ENCODE data around the gene SLC4A5.
"Not testable (repeated sequence)": the region's sequence is repeated elsewhere in the genome, so short reads cannot be mapped to it uniquely, and the experiment has no call there.

Gene SLC4A5

DNA sequence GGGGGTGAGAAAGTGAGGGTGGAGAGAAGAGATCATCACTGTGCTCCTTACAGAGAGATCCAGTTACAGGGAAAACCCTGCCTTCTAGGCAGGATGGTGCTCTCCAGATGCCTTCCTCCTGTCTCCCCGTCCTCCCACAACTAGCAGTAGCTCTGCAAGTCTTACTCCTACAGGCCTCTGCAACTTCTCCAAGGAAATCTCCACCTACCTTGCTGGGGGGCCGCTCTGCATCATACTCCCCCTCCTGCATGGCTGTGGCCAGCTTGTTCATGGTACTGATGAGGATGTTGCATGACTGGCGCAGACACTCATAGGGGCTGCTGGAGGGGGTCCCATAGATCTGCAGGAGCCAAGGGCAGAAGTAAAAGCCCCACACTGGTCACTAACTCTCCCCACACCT, 22.8 kb upstream of the SLC4A5 start:
- DNase-seq = no peak

DNA sequence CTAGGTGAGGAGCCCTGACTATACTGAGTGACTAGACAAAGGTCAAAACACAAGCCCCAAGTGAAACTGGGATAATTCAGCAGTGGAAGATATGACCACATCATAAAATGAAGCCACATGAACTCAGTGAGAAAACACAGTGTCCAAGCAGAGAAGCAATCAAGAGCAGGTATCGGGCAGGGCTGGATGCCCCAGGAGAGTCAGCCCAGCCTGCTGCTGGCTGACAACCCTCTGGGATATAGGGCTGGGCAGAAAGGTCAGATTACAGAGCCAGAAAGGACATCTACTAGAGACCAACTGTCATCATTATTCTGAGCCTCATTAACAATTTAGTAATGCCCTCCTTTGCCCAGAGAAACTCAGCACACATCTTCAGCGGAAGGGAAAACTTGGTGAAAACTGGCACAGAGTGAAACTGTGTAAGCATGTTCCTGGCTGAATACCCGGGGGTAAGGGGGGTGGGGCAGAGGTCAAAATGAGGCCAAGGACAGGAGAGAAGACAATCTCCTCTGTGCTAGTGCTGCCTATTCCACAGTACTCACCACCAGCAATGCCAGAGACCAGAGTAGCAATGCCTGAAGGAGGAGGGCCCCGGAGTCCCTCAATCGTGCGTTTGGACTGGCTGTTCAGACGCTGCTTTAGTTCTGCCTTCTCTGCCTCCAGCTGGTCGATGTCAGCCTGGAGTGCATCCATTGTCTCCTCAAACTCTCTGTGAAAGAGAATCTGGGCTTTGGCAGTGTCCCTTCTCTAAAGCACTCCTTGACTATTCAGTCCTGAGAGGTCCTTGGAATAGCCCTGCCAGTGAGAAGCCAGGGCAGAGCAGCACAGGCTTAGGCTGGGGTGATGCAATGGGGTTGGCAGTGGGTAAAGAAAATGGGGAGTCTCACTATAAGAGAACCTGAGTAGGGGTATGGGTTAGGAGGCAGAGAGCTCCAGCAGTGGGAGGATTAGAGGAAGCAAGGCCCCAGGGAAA, 21.6 kb upstream of the SLC4A5 start:
- no peak for DNase-seq

DNA sequence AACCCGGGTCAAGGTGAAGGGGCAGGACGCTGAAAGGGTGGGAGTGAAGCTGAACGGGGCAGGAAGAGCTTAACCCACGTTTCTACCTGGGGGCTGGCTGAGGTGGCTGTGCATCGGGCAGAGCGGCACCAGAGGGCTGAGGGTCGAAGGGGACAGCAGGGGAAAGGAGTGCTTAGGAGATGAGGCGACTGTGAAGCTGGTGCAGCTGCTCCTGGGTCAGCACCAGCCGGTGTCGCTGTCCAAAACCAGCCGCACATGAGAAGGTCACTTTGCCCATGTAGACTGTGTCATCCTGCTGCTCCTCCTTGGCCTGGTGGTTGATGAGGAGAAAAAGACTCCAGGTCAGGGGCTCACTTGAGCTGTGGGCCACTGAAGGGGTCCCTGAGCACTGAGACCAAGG, 18.1 kb upstream of the SLC4A5 start:
- DNase-seq = no peak

DNA sequence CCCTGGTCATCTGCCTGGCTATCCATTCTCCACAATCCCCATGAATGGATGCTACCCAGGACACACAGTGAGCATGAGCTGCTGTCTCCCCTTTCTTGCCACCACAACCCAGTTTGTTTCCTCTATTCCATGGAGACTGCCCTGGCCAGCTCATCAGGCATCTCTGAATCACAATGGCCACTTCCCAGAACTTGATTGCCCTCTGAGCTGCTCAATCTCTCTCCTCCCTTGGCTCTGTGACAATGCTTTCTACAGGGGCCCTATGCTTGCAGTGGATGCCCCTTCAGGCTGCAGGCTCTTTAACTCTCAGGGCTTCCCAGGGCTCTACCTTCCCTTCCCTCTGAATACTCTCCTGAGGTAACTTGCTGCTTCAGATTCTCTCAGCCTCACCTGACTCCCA, 14.4 kb upstream of the SLC4A5 start:
- no peak for DNase-seq

DNA sequence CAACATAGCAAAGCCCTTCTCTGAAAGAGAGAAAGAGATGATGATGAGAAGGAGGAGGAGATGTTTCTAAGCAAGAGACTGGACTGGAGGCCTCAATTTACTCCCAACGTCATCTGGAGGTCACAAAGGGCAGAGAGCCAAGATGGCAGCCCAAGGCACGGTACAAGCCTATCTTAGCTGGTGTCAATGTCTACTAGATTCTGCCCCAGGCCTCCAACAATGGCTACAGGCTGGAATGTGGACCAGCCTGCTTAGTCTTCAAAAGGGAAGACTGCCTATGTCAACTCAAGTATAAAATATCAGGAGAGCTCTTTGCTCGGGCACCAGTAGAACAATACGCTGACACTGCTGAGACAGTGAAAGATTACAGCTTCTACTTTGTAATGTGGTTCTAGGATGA, 6.7 kb upstream of the SLC4A5 start:
- no peak for DNase-seq

DNA sequence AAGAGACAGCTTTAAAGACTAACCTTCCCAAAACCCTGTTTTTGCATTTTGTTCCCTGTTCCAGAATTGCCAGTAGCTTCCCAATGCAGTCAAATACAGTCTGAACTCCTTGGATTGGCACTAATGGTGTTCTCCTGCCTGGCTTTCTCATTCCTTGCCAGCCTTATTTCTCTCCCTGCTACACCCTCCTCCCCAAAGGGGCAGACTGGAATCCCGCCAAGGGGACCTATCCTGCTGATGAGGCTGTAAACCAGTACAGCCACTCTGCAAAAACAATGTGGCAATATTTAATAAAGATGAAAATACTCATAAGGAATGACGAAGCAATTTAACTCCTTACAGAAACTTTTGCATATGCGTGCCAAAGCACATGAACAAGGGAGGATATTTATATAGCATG, 4.5 kb upstream of the SLC4A5 start:
- DNase-seq = no peak

DNA sequence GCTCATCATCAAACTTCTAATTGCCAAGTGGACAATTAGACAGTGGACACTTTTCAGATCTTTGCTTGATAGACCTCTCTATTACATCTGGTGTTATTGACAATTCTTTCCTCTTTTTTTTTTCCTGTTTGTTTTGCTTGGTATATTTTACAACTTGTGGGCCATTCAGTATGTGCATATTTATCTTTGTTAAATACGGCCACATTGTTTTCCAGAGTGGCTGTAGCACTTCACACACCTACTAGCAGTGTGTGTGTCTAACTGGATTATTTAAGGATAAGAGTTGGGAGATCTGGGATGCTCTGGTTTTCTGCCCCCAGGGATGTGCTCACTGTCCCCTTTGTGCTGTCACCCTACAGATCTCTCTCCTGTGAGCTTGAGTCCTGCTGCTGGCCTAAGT, 4.1 kb upstream of the SLC4A5 start:
- DNase-seq = no peak

DNA sequence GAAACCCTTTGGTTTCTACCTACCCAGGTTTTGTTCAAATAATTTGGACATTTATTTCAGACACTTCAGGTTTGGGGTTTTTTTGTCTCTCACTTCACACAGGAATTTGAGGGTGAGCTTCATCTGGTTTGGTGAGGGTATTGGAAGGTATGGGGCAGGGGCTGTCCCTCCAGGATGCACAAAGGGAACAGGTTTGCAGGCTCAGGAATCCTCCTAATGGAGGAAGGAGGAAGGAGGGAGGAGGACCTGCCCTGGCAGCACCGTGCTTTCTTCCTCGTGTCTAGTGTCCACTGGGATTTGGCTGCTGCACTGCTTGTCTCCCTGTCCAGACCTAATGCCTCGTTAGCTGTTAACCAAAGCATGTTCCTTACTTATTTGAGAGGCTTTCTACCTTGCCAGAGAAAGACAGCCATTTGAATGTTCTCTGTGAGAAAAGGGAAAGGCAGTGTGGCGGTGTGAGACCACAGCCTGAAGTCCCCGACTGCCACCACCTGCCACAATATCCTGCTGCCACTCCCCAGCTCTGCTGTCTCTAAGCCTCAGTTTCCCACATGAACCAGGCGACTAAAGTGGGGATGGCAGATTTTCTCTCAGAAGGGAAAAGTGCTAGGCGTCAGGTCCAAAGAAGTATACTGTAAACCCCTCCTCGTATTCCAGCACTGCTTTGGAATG, 2.2 kb upstream of the SLC4A5 start:
- no peak for DNase-seq

DNA sequence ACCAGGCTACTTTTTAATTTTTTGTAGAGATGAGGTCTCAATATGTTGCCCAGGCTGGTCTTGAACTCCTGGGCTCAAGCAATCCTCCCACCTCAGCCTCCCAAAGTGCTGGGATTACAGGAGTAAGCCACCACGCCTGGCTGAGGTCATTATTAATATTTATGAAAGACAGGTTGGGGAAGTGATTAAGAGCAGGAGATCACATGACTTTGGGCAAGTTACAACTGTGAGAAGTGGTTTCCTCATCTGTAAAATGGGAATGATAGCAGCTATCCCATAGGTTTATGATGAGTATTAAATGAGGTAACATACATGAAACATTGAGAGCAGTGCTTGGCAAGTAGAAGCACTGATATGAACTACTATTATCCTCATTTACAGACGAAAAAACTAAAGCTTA, 7.0 kb downstream of the SLC4A5 start:
- DNase-seq = not testable (repeated sequence)

DNA sequence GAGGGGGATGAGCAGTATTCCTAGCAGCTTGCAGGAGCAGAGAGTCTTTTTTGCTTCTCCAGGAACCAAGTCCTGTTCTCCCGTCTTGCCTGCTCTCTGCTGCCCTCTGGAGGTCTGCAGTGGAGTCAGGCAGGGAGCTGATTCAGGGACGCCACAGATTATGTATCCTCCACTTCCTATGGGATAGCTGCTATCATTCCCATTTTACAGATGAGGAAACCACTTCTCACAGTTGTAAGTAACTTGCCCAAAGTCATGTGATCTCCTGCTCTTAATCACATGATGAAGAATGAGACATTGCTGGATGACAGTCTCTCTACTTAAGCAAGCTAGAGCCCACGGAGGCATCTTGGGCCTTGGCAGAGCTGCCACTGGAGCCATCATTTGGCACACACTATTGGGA, 8.3 kb downstream of the SLC4A5 start:
- DNase-seq = peak; percentile 83

DNA sequence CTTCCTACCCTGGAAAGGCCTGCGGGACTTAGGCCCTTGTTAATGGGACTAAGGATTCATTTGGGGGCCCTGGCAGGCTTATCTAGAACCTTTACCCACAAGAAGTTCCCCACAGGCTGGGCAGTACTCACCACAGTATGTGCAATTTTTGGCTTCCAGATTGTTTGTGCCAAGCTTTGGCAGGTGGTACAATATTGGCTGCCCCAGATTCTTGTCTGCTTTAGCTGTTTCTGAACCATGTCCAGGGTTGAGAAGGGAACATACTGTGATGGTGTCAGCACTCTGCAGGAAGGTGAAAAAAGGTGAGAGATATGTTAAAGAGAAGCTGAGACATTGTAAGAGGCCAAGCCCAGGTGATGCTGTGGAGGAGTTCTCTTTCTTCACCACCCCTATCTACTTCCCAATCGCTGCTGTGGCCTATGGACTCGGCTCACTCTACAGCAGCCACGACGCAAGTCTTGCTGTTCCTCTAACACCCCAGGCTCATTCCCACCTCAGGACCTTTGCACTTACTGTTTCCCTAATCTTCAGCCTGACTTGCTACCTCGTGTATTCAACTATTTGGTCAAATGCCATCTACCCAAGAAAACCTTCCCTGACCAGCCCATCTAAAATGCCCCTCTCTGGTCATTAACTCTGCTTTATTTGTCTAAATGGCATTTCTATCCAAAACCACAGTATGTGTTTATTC, 9.2 kb downstream of the SLC4A5 start:
- no peak for DNase-seq

DNA sequence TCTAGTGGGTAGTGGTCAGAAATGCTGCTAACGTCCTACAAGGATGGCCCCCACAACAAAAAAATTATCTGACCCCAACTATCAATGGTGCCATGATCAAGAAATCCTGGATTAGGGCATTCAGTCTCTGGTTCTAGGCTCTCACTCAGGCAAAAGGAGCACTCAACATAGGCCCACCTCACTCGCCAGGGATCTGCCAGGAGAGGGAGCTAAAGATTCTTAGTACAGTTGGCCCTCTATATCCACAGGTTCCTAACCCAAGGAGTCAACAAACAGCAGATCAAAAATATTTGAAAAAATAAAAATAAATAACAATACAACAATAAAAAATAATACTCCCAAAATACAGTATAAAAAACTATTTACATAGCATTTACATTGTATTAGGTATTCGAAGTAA, 10.0 kb downstream of the SLC4A5 start:
- no peak for DNase-seq

DNA sequence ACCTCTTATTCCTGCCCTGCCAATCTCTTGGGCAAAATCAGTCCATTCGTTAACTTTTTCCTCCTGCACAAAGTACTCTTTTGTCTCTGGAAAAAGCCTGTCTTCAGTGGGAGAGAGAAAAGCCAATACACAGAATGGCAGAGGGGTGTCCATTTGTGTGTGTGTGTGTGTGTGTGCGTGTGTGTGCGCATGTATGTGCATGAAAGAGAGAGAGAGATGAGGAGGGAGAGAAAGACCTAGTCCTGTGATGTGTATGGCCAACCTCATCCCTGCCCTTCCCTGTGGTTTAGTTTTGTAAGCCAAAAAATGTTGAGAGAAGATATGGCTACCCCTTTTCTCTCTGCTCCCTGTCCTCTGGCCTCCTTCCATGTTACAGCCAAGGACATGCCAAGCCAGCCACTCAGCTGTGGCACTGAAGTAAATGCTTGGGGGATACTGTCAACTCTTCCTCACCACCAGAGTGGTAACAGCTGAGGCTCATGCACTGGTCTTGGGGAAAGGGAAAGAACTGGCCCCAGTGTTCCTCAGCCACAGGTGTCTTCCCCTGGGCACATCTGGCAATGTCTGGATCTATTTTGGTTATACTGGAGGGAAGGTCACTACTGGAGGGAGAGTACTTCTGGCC, 10.6 kb downstream of the SLC4A5 start:
- DNase-seq = no peak

DNA sequence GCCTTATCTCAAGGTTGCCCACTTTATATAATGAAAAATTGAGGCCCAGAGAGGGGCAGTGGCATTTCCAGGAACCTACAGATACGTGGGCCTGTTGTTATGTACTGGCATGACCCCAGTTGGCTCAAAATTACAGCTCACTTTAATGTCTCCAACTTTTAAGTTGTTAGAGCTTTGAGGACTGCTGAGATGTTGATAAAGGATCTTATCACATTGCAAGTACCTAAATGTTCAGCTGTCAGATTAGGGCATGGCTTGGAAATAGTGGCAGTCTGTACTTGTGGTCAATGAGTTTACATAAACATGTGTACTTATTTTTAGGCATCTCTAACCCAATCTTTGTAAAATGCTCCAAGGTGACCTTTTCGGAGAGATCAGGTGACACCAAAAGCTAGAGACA, 14.6 kb downstream of the SLC4A5 start:
- DNase-seq = no peak

DNA sequence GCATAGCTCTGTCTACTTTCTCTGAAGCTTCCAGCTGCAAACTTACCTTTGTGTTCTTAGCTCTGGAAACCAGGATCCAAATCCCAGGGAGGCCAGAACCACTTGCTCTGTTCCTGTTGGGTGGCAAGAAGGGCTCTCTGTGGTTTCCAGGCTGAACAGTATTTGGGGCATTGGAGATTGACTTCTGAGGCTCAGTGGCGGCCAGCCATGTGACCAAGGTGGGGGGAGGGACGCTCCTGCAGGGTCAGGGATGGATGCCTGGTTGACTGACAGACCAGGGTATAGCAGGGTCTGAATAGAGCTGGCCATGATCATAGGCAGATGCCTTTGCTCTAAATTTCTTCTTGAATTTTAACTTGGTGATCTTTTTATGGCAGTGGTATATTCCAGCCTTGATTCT, 15.1 kb downstream of the SLC4A5 start:
- DNase-seq = no peak

DNA sequence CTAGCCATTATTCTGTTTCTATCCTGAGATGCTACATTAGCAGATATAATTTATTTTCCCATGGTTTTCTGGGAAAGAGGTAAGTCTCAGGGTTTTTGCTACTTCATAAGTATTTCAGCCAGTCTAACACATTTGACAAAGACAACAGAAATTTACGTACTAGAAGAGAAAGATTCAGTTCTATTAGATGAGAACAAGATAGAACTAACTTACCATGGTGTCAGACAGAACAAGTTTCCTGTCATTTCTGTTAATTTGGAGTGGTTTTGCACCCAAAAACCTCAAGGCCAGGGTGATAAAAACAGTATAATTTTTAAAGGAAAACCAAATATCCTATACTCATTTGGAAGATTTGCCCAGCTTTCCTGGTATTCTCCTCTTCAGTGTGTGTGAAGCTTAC, 15.6 kb downstream of the SLC4A5 start:
- no peak for DNase-seq

DNA sequence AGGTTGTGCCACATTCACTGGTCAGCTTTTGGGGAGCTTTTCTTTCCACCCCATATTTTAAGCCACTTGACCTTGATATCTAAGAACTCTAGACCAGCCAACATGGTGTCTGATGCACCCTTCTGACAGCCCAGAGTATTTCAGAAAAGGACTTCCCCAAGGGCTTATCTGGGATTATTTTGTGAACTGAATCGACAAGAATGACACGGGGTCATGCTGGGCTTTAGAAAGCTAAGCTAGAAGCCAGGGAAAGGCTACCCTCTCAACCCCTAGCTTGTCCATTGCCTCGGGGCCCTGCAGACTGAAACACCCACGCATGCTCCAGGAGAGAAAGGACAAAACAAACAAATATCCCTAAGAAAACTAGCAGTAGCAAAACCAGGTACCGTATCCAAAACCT, 16.0 kb downstream of the SLC4A5 start:
- DNase-seq = no peak

DNA sequence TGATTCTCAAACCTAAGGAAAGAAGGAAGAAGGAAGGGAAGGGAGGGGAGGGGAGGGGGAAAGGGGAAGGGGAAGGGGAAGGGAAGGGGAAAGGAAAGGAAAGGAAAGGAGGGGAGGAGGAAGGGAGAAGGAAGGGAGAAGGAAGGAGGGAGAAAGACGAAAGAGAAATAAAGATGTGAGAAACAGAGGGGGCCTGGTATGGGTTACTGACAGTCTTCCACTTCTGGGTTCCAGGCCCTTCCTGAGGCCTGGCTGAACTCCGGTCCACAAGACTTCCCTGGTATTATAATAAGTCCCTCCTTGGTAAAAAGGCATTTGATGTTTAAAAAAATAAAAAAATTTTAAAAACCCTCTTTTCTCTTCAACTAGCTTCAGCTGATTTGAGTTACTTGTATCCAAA, 17.4 kb downstream of the SLC4A5 start:
- DNase-seq = no peak

DNA sequence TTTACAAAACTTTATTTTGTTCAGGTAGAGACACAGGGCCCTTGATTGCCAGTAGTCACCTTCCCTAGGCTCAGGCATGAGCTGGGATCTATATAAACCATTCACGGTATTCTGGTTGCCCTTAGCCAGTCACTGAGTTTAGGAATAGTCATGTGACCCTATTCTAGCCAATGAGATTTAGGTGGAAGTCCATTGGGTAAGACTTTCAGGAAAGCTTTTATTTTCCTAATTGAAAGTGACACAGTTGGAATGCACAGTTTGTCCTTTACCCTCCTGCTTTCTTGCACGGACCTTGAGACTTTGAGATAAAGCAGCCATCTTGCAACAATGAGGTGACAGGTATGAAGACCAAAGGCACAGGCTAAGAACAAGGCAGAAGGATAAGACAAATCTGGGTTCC, 21.5 kb downstream of the SLC4A5 start:
- no peak for DNase-seq

DNA sequence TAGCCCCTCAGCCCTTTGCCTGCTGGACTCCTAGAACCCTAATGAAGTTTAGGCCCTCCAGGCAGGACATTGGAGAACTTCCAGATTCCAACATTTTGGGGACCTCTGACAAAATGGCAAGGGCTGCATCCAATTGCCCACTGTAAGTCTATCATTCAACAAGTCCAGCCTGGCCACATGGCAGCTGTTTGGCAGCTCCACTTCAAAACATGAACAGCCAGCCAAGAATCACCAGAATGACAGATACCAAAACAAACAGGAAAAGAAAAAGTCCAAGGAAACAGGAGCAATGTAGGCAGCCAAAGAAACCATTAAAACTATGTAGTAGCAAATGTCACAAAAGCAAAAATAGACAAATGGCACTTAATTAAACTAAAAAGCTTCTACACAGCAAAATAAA, 25.5 kb downstream of the SLC4A5 start:
- no peak for DNase-seq

DNA sequence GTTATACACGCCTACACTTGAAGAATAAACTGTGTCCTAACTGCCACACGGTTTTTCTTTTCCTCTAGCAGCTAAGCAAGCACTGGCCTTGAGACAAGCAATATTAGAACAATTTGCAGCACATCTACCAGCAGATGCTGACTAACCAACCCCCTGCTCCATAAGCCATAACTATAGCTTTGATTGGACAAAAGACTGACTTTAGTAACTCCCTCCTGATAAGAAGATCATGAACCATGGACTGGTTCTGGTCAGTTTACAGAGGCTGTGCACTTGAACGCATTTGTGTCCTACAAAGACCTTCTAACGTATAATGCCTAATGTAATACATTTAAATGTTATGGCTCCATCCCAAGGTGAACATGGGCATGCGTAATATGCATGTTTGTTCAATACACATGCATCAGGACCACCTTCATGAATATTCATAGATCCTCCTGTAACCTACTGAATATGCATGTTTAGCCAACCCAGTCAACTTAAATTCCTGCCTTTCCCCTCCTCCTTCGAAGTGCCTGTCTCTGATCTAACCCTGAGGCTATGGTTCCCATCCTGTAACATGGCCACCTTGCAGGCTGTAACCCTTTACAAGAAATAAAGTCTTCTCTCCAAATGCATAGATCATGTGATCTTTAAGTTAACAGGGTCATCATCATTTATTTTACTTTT, 26.5 kb downstream of the SLC4A5 start:
- no peak for DNase-seq

DNA sequence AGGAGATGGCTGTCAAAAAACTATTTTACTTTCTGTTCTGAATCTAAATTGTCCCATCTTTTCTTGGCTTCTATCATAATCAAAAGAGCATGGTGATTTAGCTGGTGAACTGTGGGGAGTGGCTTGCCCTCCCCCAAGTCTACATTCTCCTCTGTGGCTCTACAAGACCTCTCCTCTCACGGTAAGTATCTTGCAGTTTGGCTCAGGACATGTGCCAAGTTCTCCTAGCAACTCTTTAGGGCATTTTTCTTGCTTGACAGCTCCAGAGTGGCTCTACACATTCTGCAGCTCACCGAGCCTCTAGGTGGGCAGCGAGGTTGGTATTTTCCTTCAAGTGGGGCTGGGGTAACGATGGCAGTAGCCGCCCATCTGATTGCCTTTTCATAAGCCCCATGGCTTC, 29.1 kb downstream of the SLC4A5 start:
- DNase-seq = no peak

DNA sequence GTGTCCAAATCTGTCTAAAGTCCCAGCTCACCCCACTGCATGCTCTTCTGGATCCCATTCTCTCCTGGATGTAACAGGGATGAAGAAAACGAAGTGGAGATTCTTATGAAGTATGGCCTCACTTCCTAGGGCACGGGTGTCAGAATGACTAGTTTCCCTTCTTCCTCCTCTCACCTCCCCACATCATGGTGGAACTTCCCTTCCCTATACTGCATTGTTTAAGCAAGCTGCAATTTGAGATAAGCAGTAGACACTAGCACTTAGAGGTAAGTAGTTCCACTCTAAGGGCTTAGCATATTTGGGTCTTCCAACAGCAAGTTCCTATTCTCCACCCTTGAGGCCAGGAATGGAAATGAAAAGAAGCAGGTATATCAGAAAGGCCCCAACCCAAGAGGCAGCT, 29.7 kb downstream of the SLC4A5 start:
- DNase-seq = no peak

Data from CD4-positive, alpha-beta T cell treated with Interleukin-6 for 4 hours (primary cell).